Stimulated activated CD8-positive, alpha-beta memory T cell treated with anti-CD3 and anti-CD28 coated beads, Interleukin-7, amount 100 ng/mL, for 1 hour (primary cell): ENCODE measurements around the gene HAPLN3.

Experiments
- DNase-seq, 2 donors: peaks; one replicate each; pipeline ENCODE4 v3.0.0-alpha.2; 2020; ENCODE audit warnings: low read depth in 2 of 2

HAPLN3 gene

DNA sequence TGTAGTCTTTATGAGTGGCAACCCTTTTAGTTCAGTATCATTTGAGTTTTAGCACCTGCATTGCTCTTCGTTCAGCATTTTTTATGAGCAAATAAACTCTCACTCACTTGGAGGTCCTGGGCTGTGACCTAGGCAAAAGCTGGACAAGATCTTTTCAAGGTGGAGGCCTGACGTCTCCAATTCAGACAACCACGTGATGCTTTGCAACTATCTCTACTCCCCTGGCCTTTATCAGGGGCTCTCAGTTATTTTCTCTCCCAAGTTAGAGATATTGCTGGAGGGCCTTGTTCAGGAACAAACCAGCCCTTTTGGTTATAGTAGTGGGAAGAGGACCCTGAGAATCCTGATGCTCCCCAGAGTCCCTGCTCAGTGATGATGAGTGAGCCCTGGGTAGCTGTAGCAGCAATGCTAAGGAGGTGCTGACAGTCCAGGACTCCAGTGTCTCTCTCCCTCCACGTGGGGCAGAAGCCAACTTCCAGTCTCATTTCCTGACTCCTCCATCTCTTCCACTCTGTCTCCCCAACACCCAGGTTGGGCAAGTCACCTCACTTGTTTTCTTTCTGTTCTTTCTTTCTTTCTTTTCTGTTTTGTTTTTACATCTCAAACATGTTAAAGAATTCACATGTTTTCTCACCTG lies 30.4 kb downstream of the HAPLN3 start:
- no peak for DNase-seq

DNA sequence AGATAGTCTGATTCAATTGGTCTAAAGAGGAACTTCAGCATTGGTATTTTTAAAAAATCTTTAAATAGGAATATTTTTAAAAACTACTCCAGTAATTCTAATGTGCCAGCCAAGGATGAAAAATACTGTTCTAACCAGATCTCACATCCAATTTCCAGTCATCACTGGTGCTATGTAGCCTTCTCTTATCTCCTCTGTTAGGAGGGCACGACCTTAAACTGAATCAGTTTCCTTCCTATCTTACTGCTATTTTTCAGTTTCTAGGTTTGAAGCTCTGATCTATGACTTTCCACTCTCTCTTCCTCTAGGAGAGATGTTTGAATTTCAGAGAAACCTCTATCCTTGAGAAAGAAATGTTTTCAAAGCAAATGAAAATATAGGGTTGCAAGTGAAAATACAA lies 31.9 kb downstream of the HAPLN3 start:
- no peak for DNase-seq

DNA sequence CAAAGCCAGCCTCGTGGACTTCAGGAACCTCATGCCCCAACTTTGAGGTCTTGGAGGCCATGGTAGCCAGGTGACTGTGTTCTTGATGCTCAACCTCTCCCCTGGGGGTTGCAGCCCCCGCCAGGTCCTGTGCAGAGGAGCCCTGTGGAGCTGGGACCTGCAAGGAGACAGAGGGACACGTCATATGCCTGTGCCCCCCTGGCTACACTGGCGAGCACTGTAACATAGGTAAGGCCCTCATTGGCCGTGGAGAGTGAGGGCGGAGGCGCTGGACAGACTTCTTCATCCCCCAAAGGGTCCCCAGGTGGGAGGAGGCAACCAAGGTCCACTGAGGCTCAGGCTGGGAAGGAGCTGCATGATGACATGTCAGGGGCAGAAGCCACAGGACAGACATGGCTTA lies 35.1 kb downstream of the HAPLN3 start:
- no peak for DNase-seq

DNA sequence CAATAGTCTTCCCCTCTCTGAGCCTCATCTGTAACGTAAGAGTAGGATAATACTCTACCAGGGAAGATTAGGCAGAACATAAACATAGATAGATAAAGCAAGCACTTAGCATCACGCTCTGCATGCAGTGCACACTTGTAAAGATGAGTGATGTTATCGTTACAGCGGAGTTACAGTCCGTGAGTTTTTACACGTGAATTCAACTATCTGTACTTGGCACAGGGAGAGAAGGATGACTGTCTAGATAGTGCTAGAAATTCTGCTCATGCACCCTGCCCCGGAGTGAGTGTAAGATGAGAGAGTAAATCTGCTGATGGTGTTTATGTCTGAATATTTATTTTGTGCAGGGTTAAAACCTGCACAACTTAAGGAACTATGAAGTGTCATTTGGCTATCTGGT lies 35.8 kb downstream of the HAPLN3 start:
- no peak for DNase-seq

DNA sequence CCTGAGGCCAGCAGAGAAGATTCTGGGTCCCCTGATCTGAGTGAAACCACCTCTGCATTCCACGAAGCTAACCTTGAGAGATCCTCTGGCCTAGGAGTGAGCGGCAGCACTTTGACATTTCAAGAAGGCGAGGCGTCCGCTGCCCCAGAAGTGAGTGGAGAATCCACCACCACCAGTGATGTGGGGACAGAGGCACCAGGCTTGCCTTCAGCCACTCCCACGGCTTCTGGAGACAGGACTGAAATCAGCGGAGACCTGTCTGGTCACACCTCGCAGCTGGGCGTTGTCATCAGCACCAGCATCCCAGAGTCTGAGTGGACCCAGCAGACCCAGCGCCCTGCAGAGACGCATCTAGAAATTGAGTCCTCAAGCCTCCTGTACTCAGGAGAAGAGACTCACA lies 36.4 kb downstream of the HAPLN3 start:
- no peak for DNase-seq

DNA sequence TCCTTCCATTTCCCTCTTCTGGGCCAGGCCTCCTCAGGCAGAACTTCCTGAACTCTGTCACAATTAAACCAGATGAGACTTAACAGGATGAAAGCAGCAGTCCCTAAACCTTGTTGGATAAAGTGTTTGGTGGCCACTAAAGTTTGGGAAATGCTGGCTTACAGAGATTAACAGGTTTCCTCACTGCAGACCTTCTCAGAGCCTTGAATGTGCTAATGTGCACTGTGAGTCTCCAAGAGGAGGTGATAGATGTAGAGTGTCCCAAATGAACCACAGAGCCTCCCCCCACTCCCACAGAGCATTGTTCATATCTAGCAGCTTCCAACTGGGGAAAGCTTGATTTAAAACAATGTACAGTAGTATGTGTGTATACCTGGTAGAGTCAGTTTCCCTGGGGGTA lies 42.9 kb downstream of the HAPLN3 start:
- no peak for DNase-seq

DNA sequence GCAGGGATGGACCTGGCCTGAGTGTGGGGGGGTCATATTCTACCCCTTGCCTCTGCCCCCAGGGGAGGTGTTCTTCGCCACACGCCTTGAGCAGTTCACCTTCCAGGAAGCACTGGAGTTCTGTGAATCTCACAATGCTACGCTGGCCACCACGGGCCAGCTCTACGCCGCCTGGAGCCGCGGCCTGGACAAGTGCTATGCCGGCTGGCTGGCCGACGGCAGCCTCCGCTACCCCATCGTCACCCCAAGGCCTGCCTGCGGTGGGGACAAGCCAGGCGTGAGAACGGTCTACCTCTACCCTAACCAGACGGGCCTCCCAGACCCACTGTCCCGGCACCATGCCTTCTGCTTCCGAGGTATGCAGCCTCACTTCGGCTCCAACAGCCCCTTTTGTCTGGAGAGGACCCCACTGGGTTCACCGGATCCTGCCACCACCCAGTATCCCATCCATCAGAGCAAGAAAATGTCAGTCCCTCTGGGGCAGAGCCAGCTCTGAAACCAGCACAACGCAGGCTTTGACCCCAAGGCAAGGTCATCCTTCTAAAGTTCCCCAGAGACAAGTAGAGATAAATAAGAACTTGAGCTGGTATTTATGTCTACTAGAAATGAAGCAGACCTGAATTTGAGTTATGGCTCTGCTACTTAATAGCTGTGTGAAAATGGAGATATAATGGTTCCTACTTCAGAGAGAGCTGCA lies 45.8 kb downstream of the HAPLN3 start:
- DNase-seq, result no peak

DNA sequence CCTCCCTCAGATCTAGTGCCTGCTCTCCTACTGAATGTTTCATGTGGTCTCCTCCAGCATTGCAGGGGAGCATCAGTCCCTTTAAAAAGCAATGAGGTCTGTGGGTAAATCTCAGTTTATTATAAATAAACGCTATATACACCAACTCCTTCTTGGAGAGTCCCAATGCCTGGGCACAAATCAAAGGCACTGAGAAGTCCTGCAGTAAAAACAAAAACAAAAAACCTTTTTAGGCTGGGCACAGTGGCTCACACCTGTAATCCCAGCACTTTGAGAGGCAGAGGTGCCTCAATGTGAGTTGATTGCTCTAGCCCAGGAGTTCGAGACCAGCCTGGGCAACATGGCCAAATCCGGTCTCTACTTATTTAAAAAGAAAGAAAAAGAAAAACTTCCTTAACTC lies 47.1 kb downstream of the HAPLN3 start:
- DNase-seq, result no peak

DNA sequence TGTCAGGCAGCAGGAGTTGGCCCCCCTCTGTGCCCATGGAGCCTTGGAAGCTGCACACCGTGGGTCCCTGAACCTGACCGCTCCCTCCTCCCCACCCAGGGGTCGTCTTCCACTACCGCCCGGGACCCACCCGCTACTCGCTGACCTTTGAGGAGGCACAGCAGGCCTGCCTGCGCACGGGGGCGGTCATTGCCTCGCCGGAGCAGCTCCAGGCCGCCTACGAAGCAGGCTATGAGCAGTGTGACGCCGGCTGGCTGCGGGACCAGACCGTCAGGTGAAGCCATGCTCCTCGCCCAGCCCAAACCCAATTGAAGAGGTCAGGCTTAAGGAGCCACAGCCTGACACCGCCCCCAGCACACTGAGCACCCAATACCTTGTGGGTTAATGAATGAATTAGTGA lies 48.2 kb downstream of the HAPLN3 start:
- no peak for DNase-seq

DNA sequence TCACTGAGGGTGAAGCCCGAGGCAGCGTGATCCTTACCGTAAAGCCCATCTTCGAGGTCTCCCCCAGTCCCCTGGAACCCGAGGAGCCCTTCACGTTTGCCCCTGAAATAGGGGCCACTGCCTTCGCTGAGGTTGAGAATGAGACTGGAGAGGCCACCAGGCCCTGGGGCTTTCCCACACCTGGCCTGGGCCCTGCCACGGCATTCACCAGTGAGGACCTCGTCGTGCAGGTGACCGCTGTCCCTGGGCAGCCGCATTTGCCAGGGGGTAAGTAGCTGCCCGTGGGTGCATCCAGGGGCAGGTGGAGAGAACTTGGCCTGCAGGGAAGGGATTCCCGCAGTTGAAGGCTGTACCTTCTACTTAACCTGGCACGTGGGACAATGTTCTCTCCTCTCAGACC lies 49.7 kb downstream of the HAPLN3 start:
- DNase-seq, result no peak

DNA sequence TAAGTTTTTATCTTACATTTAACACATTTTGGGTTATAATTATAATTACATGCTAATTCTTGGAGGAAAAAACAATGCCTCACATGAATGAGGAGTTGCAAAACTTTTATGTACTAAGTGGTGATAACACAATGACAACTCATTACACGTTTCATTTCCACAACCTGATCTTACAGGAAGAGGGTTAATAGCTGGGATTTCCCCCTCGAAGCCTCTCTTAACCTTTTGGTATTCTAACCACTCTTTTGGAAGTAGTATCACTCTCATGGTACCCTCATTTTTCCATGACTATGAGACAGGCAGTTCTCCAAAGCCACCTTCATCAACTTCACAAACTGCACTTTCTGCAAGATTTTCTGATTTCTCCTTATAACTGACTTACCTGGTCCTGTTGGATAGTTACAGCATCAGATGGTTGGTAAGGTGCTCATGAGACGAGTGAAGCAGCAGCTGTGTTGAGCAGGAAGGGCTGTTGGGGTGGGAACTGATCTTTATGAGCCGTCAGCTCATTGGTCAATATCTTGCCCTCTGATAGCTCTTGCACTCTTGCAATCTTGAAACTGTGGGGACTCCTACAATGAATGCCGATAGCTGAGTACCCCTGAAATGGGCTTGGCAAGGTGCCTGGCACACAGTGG lies 50.5 kb downstream of the HAPLN3 start:
- no peak for DNase-seq

DNA sequence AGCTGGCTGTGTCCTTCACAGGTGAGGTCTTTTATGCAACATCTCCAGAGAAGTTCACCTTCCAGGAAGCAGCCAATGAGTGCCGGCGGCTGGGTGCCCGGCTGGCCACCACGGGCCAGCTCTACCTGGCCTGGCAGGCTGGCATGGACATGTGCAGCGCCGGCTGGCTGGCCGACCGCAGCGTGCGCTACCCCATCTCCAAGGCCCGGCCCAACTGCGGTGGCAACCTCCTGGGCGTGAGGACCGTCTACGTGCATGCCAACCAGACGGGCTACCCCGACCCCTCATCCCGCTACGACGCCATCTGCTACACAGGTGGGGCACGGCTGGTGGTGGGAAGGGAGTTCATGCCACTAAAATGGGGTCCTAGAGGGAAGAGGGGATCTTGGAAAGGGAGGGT lies 52.0 kb downstream of the HAPLN3 start:
- DNase-seq, result no peak

DNA sequence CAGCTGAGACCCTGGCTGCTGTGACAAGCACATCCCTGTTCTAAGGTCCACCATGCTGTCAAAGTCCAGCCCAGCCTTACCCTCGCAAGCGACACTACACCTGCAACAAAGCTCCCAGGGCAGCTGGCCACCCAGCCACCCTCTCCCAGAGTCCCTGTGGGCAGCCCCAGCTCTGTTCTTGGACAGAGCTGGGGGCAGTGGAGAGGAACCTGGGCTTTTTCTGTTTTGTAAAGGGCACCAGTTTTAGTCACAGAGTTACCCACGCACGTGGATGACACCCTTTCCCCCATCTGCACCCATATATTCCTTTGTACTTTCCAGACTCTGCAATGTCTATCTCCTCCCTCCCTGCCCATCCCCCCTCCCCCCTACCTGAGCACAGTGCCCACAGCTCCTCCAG lies 53.2 kb downstream of the HAPLN3 start:
- DNase-seq, result no peak

DNA sequence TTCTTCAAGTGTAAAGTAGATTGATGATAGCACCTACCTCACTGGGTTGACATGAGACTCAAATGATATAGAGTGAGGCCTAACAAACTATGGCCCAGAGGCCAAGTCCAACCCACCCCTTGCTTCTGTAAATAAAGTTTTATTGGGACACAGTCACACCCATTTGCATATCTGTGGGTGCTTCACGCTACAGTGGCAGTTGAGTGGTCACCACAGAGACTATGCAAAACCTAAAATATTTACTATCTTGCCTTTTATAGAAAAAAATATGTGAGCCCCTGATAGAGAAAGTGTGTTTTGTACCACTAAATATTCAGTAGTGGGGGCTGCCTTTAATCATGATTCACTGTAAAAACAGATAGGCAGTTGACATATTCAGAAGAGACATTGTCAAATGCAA lies 54.1 kb downstream of the HAPLN3 start:
- no peak for DNase-seq

DNA sequence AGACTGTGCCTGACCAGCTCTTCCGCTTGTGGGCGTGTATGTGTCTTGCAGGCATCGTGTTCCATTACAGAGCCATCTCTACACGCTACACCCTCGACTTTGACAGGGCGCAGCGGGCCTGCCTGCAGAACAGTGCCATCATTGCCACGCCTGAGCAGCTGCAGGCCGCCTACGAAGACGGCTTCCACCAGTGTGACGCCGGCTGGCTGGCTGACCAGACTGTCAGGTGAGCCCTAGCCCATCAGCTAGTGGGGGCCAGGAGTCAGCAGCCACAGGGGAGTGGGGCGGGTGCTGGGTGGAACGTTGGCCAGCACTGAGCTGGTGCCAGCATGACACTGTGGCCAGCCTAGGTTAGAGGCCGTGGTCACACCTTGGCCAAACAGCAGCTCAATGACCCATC lies 55.4 kb downstream of the HAPLN3 start:
- no peak for DNase-seq

DNA sequence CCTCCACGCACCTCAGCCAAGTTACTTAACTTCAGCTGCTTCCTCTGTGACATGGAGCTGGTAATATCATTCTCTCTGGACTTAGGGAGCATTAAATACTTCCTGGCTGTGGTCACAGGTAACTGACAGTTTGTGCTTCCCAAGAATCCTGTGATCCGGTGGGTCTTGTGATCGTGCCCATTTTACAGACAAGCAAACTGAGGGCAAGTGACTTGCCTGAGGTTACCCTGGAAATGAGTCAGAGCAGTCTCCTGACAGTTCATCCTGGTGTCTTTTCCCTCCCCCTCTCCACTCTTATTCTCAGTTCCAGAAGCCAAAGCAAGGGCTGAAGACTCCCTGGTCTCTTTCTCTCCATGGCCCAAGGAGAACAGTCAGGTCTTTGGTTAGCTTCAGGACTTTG lies 56.2 kb downstream of the HAPLN3 start:
- no peak for DNase-seq

DNA sequence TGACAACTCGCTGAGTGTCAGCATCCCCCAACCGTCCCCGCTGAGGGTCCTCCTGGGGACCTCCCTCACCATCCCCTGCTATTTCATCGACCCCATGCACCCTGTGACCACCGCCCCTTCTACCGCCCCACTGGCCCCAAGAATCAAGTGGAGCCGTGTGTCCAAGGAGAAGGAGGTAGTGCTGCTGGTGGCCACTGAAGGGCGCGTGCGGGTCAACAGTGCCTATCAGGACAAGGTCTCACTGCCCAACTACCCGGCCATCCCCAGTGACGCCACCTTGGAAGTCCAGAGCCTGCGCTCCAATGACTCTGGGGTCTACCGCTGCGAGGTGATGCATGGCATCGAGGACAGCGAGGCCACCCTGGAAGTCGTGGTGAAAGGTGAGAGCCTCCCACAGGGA lies 56.7 kb downstream of the HAPLN3 start:
- DNase-seq, result no peak

DNA sequence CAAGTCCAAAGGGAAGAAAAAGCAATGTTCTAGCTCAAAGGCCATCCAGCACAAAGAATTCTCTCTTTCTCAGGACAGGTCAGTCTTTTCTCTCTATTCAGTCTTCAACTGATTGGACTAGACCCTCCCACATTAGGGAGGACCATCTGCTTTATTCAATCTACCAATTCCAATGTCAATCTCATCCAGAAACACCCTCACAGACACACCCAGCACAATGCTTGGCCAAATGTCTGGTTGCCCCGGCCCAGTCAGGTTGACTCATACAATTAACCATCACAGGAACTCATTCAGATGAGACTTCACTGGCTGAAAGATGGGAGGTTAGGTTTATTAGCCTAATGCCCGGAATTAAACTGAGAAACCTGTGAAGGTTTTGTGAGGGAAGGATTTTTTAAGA lies 59.7 kb downstream of the HAPLN3 start:
- DNase-seq, result no peak

DNA sequence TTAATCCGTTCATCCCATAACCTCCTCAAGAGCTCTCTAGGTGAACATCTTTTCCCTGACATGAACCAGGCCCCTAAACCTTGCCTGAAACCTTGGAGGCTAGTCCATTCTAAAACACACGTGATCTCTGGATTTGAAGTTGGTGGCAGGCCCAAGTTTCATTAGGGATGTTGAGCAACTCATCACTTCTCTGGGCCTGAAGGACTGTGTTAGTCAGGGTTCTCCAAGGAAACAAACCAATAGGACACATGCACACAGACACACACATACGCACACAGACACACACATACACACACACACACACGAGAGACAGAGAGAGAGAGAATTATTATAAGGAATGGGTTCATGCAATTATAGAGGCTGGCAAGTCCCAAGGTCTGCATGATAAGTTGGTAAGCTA lies 60.2 kb downstream of the HAPLN3 start:
- no peak for DNase-seq

DNA sequence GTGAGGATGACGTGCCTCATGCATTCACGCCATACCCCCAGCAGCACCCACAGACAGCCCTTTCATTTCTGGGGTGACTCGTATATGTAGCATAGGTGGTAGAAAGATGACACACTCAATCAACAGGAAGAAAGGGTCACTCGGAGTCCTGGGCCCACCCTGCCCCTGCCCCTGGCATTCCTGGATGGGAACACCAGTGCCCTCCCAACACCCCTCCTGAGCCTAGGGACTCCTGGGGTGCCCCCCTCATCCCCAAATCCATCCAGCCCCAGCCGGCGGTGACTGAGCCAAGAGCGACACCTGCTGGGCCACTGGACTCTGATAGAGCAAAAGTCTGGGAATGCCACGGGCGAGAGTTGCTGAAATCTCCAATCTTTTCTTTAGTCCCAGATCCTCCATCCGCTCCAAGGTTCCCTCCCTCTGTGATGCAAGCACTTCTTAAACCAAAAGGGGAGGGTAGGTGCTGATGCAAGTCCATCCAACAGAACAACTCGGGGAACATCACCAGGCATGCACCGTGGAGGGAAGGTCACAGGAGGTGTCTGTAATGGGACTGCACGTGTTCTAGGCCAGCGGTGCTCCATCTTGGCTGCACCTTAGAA lies 61.0 kb downstream of the HAPLN3 start:
- peak in 1 of 2 donors; percentile 13 for DNase-seq

DNA sequence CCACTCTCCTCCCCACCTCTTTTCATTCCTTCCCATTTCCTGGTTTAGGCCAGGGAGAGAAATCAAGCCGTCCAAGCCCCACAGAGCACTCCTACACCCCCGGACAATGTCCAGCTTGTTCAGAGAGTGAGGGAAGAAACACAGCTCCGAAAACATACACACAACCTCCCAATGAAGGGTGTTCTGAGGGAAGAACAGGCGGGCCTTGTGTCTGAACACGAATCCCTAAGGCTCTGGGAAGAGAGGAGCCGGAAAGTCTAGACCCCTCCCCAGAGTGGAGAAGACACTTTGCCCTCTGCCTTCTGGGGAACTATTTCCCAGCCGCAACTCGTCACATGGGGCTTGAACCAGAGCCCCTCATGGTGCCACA lies 61.6 kb downstream of the HAPLN3 start:
- no peak for DNase-seq

DNA sequence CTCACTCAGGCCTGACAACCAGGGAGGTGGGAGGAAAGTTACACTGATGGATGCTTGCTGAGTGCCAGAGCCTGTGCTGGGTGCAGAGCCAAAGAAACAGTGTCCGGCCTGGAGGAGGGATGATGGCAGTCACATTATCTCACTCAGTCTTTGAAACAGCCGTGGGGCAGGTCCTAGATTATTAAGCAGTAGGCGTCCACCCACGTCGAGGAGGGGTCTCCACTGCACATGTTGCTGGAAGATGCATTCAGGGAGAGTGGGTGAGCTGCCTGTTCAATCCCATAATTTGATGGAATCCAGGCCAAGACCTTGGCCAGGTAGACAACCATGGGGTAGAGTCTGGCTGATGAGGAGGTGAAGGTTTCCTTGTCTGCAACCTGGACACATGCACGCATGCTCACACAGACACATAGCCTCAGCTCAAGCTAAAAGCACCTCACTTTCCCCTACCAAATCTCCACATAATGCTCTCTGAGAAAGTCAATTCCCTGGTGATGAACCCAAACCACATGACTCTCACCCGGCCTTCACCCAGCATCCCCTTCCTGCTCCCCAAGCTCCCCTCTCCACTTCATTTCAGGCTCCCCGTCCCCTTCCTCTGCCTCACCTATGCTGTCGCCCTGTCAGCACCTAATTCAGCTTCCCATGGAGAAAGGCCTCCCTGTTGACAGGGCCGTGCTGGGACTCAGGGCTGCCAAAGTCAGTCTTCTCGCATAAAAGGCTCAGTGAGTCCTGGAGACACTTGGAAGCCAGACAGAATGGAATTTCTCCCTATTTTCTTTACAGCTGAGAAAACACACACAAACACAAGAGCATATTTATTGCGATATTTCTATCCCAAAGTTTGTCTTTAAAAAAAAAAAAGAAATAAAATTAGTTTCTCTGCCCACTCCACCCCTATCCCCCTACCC lies 62.3 kb downstream of the HAPLN3 start:
- no peak for DNase-seq
